ENCODE results near the gene RTN4R. TPM values are rescaled to one million over a fixed set of nuclear protein-coding genes. Genes with fewer than 3 reads are reported as not detected.

Gene RTN4R
- total RNA-seq, 1 experiment from 2014 or later: 19.0 TPM

- H3K36me3 ChIP-seq (ENCODE audit: control insufficient read depth in 1 of 2, insufficient read depth in 2 of 2, low read length in 2 of 2): no peaks in the 10 kb centered on the region
- DNase-seq (ENCODE audit: low read depth, low spot score) (no peak), ATAC-seq (no peak)
- no peaks in the 10 kb centered on the region for H3K9me2 ChIP-seq (ENCODE audit: insufficient read depth)
- H3K4me3 ChIP-seq (replicated peaks in 1 of 2; ENCODE audit: low read depth in 1 of 2, low read length in 2 of 2): no peak overlapping the region
- CTCF ChIA-PET: interaction anchor here (3.9 kb wide), 1 partner anchor 79 kb away, joined by 20 read pairs; no protein-coding TSS in a partner anchor
- RAD21 ChIA-PET (ENCODE audit: low non-redundant PET in 1 of 2, low total read pairs in 2 of 2, uncharacterized antibody in 2 of 2, unreplicated experiment in 2 of 2): no interaction called here
- no peaks in the 10 kb centered on the region for H4K20me1 ChIP-seq (ENCODE audit: insufficient read depth)
- H3K9me3 ChIP-seq (ENCODE audit: control insufficient read depth in 1 of 2, insufficient read depth in 1 of 2, low read depth in 1 of 2, low read length in 2 of 2): no peaks in the 10 kb centered on the region
- H3K79me2 ChIP-seq (ENCODE audit: insufficient read depth, low read length): no peaks in the 10 kb centered on the region
- intact Hi-C loops (cut with micrococcal nuclease): no loop called here
- no peaks in the 10 kb centered on the region for H3K4me1 ChIP-seq (ENCODE audit: control insufficient read depth in 1 of 2, insufficient read depth in 2 of 2, low read length in 2 of 2)
- no TSS peak for BruUV-seq (replicated peaks)
- H3K27ac ChIP-seq (ENCODE audit: low read depth, low read length): no peak overlapping the region
- no peaks in the 10 kb centered on the region for H3K27me3 ChIP-seq (ENCODE audit: insufficient read depth, low read length)
- no peak overlapping the region for H2AFZ ChIP-seq (ENCODE audit: low read depth, low read length, poor library complexity, severe bottlenecking)
- no peak for TF ChIP-seq SP1 (IDR thresholded peaks at IDR 0.05; ENCODE audit: low read depth)
- TF ChIP-seq CTCF (IDR thresholded peaks at IDR 0.05 in 2 of 3, conservative IDR thresholded peaks at IDR 0.05 in 1 of 3; ENCODE audit: borderline replicate concordance in 1 of 3, insufficient read depth in 1 of 3, low read depth in 2 of 3, low read length in 2 of 3): no peak
- no peak for TF ChIP-seq POLR2AphosphoS5 (IDR thresholded peaks at IDR 0.05; ENCODE audit: low read depth, low read length)
- no peak for TF ChIP-seq RAD21 (IDR thresholded peaks at IDR 0.05; ENCODE audit: low read depth)
- TF ChIP-seq MAX (IDR thresholded peaks at IDR 0.05): no peak
- TF ChIP-seq ELF1 (IDR thresholded peaks at IDR 0.05; ENCODE audit: borderline replicate concordance, low read depth): no peak
- POLR2A ChIA-PET: no interaction called here
- H3K4me2 ChIP-seq (ENCODE audit: low read length): no peak overlapping the region
- H3K9ac ChIP-seq (ENCODE audit: low read length): no peak overlapping the region
Observed at GRCh38 chr22:20236052-20236717, 31.9 kb downstream of the RTN4R start.

- intact Hi-C loops (cut with micrococcal nuclease): no loop called here
- H3K27ac ChIP-seq (ENCODE audit: low read depth, low read length): no peak overlapping the region
- H3K36me3 ChIP-seq (ENCODE audit: control insufficient read depth in 1 of 2, insufficient read depth in 2 of 2, low read length in 2 of 2): no peaks in the 10 kb centered on the region
- ChIA-PET POLR2A (no interaction called here), RAD21 (ENCODE audit: low non-redundant PET in 1 of 2, low total read pairs in 2 of 2, uncharacterized antibody in 2 of 2, unreplicated experiment in 2 of 2) (no interaction called here), CTCF (no interaction called here)
- H3K9me3 ChIP-seq (ENCODE audit: control insufficient read depth in 1 of 2, insufficient read depth in 1 of 2, low read depth in 1 of 2, low read length in 2 of 2): no peaks in the 10 kb centered on the region
- H3K9ac ChIP-seq (ENCODE audit: low read length): no peak overlapping the region
- DNase-seq (ENCODE audit: low read depth, low spot score) (no peak), ATAC-seq (no peak)
- no TSS peak for BruUV-seq (replicated peaks)
- no peak overlapping the region for H3K4me2 ChIP-seq (ENCODE audit: low read length)
- H2AFZ ChIP-seq (ENCODE audit: low read depth, low read length, poor library complexity, severe bottlenecking): no peak overlapping the region
- no peak overlapping the region for H3K4me3 ChIP-seq (replicated peaks in 1 of 2; ENCODE audit: low read depth in 1 of 2, low read length in 2 of 2)
- no peaks in the 10 kb centered on the region for H4K20me1 ChIP-seq (ENCODE audit: insufficient read depth)
- H3K9me2 ChIP-seq (ENCODE audit: insufficient read depth): no peaks in the 10 kb centered on the region
- TF ChIP-seq REST (IDR thresholded peaks at IDR 0.05; ENCODE audit: low read depth) (no peak), POLR2A (IDR thresholded peaks at IDR 0.05; ENCODE audit: borderline replicate concordance, extremely low read depth, insufficient read depth, insufficient read length) (no peak), MAX (IDR thresholded peaks at IDR 0.05) (no peak), FOSL1 (IDR thresholded peaks at IDR 0.05; ENCODE audit: low read depth) (no peak), CBX3 (IDR thresholded peaks at IDR 0.05; ENCODE audit: low read depth) (no peak)
- no peaks in the 10 kb centered on the region for H3K4me1 ChIP-seq (ENCODE audit: control insufficient read depth in 1 of 2, insufficient read depth in 2 of 2, low read length in 2 of 2)
- no peaks in the 10 kb centered on the region for H3K79me2 ChIP-seq (ENCODE audit: insufficient read depth, low read length)
- H3K27me3 ChIP-seq (ENCODE audit: insufficient read depth, low read length): no peaks in the 10 kb centered on the region
Observed at GRCh38 chr22:20235389-20235991, 32.6 kb downstream of the RTN4R start.

Measured in HCT116 (cell line).